Measurements from ENCODE around the gene DLGAP1.

DLGAP1 gene

GRCh38 chr18:4143585-4143984 is 311.5 kb downstream of the DLGAP1 start:
- DNase-seq, result no peak

GRCh38 chr18:4142876-4143275 is 312.2 kb downstream of the DLGAP1 start:
- DNase-seq, result no peak

GRCh38 chr18:4134700-4135099 is 320.4 kb downstream of the DLGAP1 start:
- no peak for DNase-seq

GRCh38 chr18:4130734-4131719 is 324.1 kb downstream of the DLGAP1 start:
- DNase-seq, result no peak

- no peak for DNase-seq
These were observed 328.2 kb downstream of the DLGAP1 start for GRCh38 chr18:4126939-4127338.

- no peak for DNase-seq
These were observed 329.4 kb downstream of the DLGAP1 start for GRCh38 chr18:4125627-4126230.

GRCh38 chr18:4125224-4125623 is 329.9 kb downstream of the DLGAP1 start:
- DNase-seq, result no peak

- DNase-seq, result no peak
These were observed 335.3 kb downstream of the DLGAP1 start for GRCh38 chr18:4119813-4120212.

GRCh38 chr18:4119127-4119648 is 335.9 kb downstream of the DLGAP1 start:
- no peak for DNase-seq

GRCh38 chr18:4108016-4108415 is 347.1 kb downstream of the DLGAP1 start:
- DNase-seq, result no peak

- no peak for DNase-seq
These were observed 348.0 kb downstream of the DLGAP1 start for GRCh38 chr18:4107049-4107467.

- DNase-seq, result no peak
These were observed 348.6 kb downstream of the DLGAP1 start for GRCh38 chr18:4106407-4107033.

GRCh38 chr18:4102901-4103300 is 352.2 kb downstream of the DLGAP1 start:
- no peak for DNase-seq

- DNase-seq, result no peak
These were observed 354.1 kb downstream of the DLGAP1 start for GRCh38 chr18:4101009-4101408.

- no peak for DNase-seq
These were observed 358.6 kb downstream of the DLGAP1 start for GRCh38 chr18:4096486-4096885.

- no peak for DNase-seq
These were observed 361.4 kb downstream of the DLGAP1 start for GRCh38 chr18:4093676-4094075.

- DNase-seq, result no peak
These were observed 370.7 kb downstream of the DLGAP1 start for GRCh38 chr18:4084382-4084900.

- DNase-seq, result no peak
These were observed 376.9 kb downstream of the DLGAP1 start for GRCh38 chr18:4078246-4078645.

GRCh38 chr18:4077721-4078120 is 377.4 kb downstream of the DLGAP1 start:
- DNase-seq, result no peak

- DNase-seq, result no peak
These were observed 377.9 kb downstream of the DLGAP1 start for GRCh38 chr18:4077204-4077603.

GRCh38 chr18:4074647-4075046 is 380.5 kb downstream of the DLGAP1 start:
- DNase-seq, result no peak

GRCh38 chr18:4069183-4069582 is 385.9 kb downstream of the DLGAP1 start:
- DNase-seq, result no peak

GRCh38 chr18:4068552-4069158 is 386.5 kb downstream of the DLGAP1 start:
- no peak for DNase-seq
